Measurements from ENCODE around the gene GAREM1.

The GAREM1 gene

DNA sequence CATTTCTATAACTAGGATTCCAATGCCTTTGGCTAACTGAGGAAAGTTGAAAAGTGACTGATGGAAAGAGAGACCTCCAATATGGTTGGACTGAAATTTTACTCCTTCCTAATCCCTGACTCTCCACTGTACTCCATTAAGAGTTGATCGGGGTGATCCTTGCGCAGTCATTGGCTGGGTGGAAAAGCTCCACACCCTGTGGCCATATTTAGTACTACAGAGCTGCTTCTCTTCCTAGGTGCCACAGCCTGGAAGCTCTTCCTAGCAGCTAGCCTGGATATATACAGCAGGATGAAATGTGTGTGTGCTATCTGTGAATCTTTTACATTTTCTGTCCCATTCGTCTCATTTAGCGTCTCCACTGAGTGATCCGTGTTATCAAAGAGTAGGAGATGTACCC, 209.7 kb downstream of the GAREM1 start:
- H2BK15ac ChIP-seq (replicated peaks; ENCODE audit: low read depth), result no peak overlapping the region
- H3K4me2 ChIP-seq (ENCODE audit: low read length), result no peak overlapping the region
- H3K79me1 ChIP-seq (ENCODE audit: low read length), result no peaks in the 10 kb centered on the region
- H3K23ac ChIP-seq (ENCODE audit: low read length), result no peak overlapping the region
- H3K4me3 ChIP-seq (ENCODE audit: low read length), result no peak overlapping the region
- H4K5ac ChIP-seq (ENCODE audit: low read length), result no peak overlapping the region
- H4K8ac ChIP-seq (ENCODE audit: low read depth, low read length), result no peak overlapping the region
- no peak overlapping the region for H2AK5ac ChIP-seq (ENCODE audit: low read length)
- no peak overlapping the region for H3K18ac ChIP-seq (ENCODE audit: low read length)
- no peaks in the 10 kb centered on the region for H3K79me2 ChIP-seq (ENCODE audit: control insufficient read depth, insufficient read depth, low read length)
- WGBS (ENCODE audit: extremely low coverage, insufficient coverage, low lambda C conversion rate), result no CpG with 5 or more reads among the region's 5 CpGs
- H3K36me3 ChIP-seq (ENCODE audit: control insufficient read depth, insufficient read depth, low read length), result no peaks in the 10 kb centered on the region
- DNase-seq, result no peak
- H3K27me3 ChIP-seq (ENCODE audit: insufficient read depth, low read length, poor library complexity), result no peaks in the 10 kb centered on the region
- no peak overlapping the region for H2BK120ac ChIP-seq (ENCODE audit: low read depth, low read length)
- no peaks in the 10 kb centered on the region for H3K4me1 ChIP-seq (ENCODE audit: control insufficient read depth, low read depth, low read length)
- H3K4ac ChIP-seq (ENCODE audit: low read depth, low read length), result no peak overlapping the region
- no peak overlapping the region for H3K9ac ChIP-seq (ENCODE audit: low read length)
- H3K27ac ChIP-seq (ENCODE audit: low read depth, low read length), result no peak overlapping the region
- no peak overlapping the region for H2BK5ac ChIP-seq (ENCODE audit: low read length)
- H3K56ac ChIP-seq (ENCODE audit: low read length), result no peak overlapping the region

- no peak overlapping the region for H3K4me3 ChIP-seq (ENCODE audit: low read length)
- no peak overlapping the region for H2BK120ac ChIP-seq (ENCODE audit: low read depth, low read length)
- H3K27ac ChIP-seq (ENCODE audit: low read depth, low read length), result no peak overlapping the region
- H3K27me3 ChIP-seq (ENCODE audit: insufficient read depth, low read length, poor library complexity), result no peaks in the 10 kb centered on the region
- WGBS (ENCODE audit: extremely low coverage, insufficient coverage, low lambda C conversion rate), result no CpG with 5 or more reads among the region's 6 CpGs
- no peak for DNase-seq
- H3K4ac ChIP-seq (ENCODE audit: low read depth, low read length), result no peak overlapping the region
- H3K4me1 ChIP-seq (ENCODE audit: control insufficient read depth, low read depth, low read length), result no peaks in the 10 kb centered on the region
- H2BK15ac ChIP-seq (replicated peaks; ENCODE audit: low read depth), result no peak overlapping the region
- H2BK5ac ChIP-seq (ENCODE audit: low read length), result no peak overlapping the region
- no peaks in the 10 kb centered on the region for H3K36me3 ChIP-seq (ENCODE audit: control insufficient read depth, insufficient read depth, low read length)
- no peak overlapping the region for H3K56ac ChIP-seq (ENCODE audit: low read length)
- no peak overlapping the region for H4K8ac ChIP-seq (ENCODE audit: low read depth, low read length)
- no peak overlapping the region for H3K18ac ChIP-seq (ENCODE audit: low read length)
- no peaks in the 10 kb centered on the region for H3K79me2 ChIP-seq (ENCODE audit: control insufficient read depth, insufficient read depth, low read length)
- no peak overlapping the region for H2AK5ac ChIP-seq (ENCODE audit: low read length)
- no peak overlapping the region for H3K9ac ChIP-seq (ENCODE audit: low read length)
- H3K23ac ChIP-seq (ENCODE audit: low read length), result no peak overlapping the region
- no peak overlapping the region for H3K4me2 ChIP-seq (ENCODE audit: low read length)
- no peaks in the 10 kb centered on the region for H3K79me1 ChIP-seq (ENCODE audit: low read length)
- no peak overlapping the region for H4K5ac ChIP-seq (ENCODE audit: low read length)
These were observed 211.1 kb downstream of the GAREM1 start for GRCh38 chr18:32259553-32259952.

- Histone ChIP-seq H4K5ac (ENCODE audit: low read length) (no peak overlapping the region), H3K18ac (ENCODE audit: low read length) (no peak overlapping the region), H3K4ac (ENCODE audit: low read depth, low read length) (no peak overlapping the region), H3K4me2 (ENCODE audit: low read length) (no peak overlapping the region), H3K27me3 (ENCODE audit: insufficient read depth, low read length, poor library complexity) (no peaks in the 10 kb centered on the region), H3K9ac (ENCODE audit: low read length) (no peak overlapping the region), H2BK120ac (ENCODE audit: low read depth, low read length) (no peak overlapping the region), H4K8ac (ENCODE audit: low read depth, low read length) (no peak overlapping the region), H3K79me2 (ENCODE audit: control insufficient read depth, insufficient read depth, low read length) (no peaks in the 10 kb centered on the region), H3K27ac (ENCODE audit: low read depth, low read length) (no peak overlapping the region), H2BK15ac (replicated peaks; ENCODE audit: low read depth) (no peak overlapping the region), H3K4me3 (ENCODE audit: low read length) (no peak overlapping the region), H3K56ac (ENCODE audit: low read length) (no peak overlapping the region), H3K4me1 (ENCODE audit: control insufficient read depth, low read depth, low read length) (no peaks in the 10 kb centered on the region), H3K23ac (ENCODE audit: low read length) (no peak overlapping the region), H2AK5ac (ENCODE audit: low read length) (no peak overlapping the region), H3K79me1 (ENCODE audit: low read length) (no peaks in the 10 kb centered on the region), H2BK5ac (ENCODE audit: low read length) (no peak overlapping the region), H3K36me3 (ENCODE audit: control insufficient read depth, insufficient read depth, low read length) (no peaks in the 10 kb centered on the region)
- WGBS (ENCODE audit: extremely low coverage, insufficient coverage, low lambda C conversion rate), result no CpG with 5 or more reads among the region's 5 CpGs
- DNase-seq, result no peak
These were observed 212.0 kb downstream of the GAREM1 start for GRCh38 chr18:32258558-32259204.

GRCh38 chr18:32258148-32258547, 212.5 kb downstream of the GAREM1 start:
- no CpG with 5 or more reads among the region's 2 CpGs for WGBS (ENCODE audit: extremely low coverage, insufficient coverage, low lambda C conversion rate)

DNA sequence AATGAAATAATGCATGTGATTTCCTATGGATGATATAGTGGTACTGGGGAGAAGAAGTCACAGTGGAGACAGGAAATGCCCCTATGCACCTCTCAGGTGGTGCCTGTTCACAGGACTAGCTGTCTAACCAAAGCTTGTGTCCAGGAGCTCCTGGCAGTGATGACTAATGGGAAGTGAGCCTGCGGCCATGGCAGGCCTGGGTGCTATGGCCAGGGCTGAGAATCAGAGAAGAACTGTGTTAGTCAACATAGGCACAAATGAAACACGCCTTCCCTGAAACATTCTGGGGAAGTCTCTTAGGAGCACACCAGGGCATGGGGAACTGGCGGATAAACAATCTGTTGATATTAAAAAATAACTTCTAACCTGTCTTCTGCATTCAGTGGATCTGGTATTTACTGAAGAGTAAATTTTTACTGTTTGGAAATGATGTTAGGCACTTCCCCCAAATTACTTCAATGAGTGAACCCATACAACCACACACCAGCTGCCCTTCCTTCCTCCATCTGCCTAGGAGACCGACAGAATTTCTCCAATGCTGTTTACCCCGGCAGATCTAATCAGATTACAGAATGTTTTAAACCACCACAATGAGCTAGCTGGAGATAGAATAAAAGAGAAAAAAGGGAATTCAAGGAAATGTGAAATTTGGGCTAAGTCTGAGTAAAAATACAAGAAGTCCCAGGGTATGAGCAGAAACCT, 213.4 kb downstream of the GAREM1 start:
- Histone ChIP-seq H2BK5ac (ENCODE audit: low read length) (no peak overlapping the region), H3K27me3 (ENCODE audit: insufficient read depth, low read length, poor library complexity) (no peaks in the 10 kb centered on the region), H2BK120ac (ENCODE audit: low read depth, low read length) (no peak overlapping the region), H4K5ac (ENCODE audit: low read length) (no peak overlapping the region), H3K4ac (ENCODE audit: low read depth, low read length) (no peak overlapping the region), H3K56ac (ENCODE audit: low read length) (no peak overlapping the region), H3K18ac (ENCODE audit: low read length) (no peak overlapping the region), H4K8ac (ENCODE audit: low read depth, low read length) (no peak overlapping the region), H3K4me1 (ENCODE audit: control insufficient read depth, low read depth, low read length) (no peaks in the 10 kb centered on the region), H3K23ac (ENCODE audit: low read length) (no peak overlapping the region), H3K36me3 (ENCODE audit: control insufficient read depth, insufficient read depth, low read length) (no peaks in the 10 kb centered on the region), H3K79me2 (ENCODE audit: control insufficient read depth, insufficient read depth, low read length) (no peaks in the 10 kb centered on the region), H2BK15ac (replicated peaks; ENCODE audit: low read depth) (no peak overlapping the region), H3K27ac (ENCODE audit: low read depth, low read length) (no peak overlapping the region), H3K79me1 (ENCODE audit: low read length) (no peaks in the 10 kb centered on the region), H2AK5ac (ENCODE audit: low read length) (no peak overlapping the region), H3K4me3 (ENCODE audit: low read length) (no peak overlapping the region), H3K4me2 (ENCODE audit: low read length) (no peak overlapping the region), H3K9ac (ENCODE audit: low read length) (no peak overlapping the region)
- no peak for DNase-seq
- WGBS (ENCODE audit: extremely low coverage, insufficient coverage, low lambda C conversion rate), result no CpG with 5 or more reads among the region's 5 CpGs

More at GRCh38 chr18:32258148-32258547, 212.5 kb downstream of the GAREM1 start:
- no peak overlapping the region for H3K23ac ChIP-seq (ENCODE audit: low read length)
- H3K4me2 ChIP-seq (ENCODE audit: low read length), result no peak overlapping the region
- H3K18ac ChIP-seq (ENCODE audit: low read length), result no peak overlapping the region
- no peaks in the 10 kb centered on the region for H3K79me1 ChIP-seq (ENCODE audit: low read length)
- H4K8ac ChIP-seq (ENCODE audit: low read depth, low read length), result no peak overlapping the region
- H2BK15ac ChIP-seq (replicated peaks; ENCODE audit: low read depth), result no peak overlapping the region
- H2AK5ac ChIP-seq (ENCODE audit: low read length), result no peak overlapping the region
- no peak overlapping the region for H2BK120ac ChIP-seq (ENCODE audit: low read depth, low read length)
- no peaks in the 10 kb centered on the region for H3K79me2 ChIP-seq (ENCODE audit: control insufficient read depth, insufficient read depth, low read length)
- no peak for DNase-seq
- H3K4me1 ChIP-seq (ENCODE audit: control insufficient read depth, low read depth, low read length), result no peaks in the 10 kb centered on the region
- H3K4ac ChIP-seq (ENCODE audit: low read depth, low read length), result no peak overlapping the region
- H3K27ac ChIP-seq (ENCODE audit: low read depth, low read length), result no peak overlapping the region
- H3K56ac ChIP-seq (ENCODE audit: low read length), result no peak overlapping the region
- no peak overlapping the region for H2BK5ac ChIP-seq (ENCODE audit: low read length)
- H3K36me3 ChIP-seq (ENCODE audit: control insufficient read depth, insufficient read depth, low read length), result no peaks in the 10 kb centered on the region
- no peak overlapping the region for H4K5ac ChIP-seq (ENCODE audit: low read length)
- H3K27me3 ChIP-seq (ENCODE audit: insufficient read depth, low read length, poor library complexity), result no peaks in the 10 kb centered on the region
- H3K4me3 ChIP-seq (ENCODE audit: low read length), result no peak overlapping the region
- no peak overlapping the region for H3K9ac ChIP-seq (ENCODE audit: low read length)
